ENCODE measurements around the gene LARP6. TPM values are rescaled to one million over a fixed set of nuclear protein-coding genes. Genes with fewer than 3 reads are reported as not detected.

The LARP6 gene
- total RNA-seq, 2 experiments from 2014 or later = not detected

DNA sequence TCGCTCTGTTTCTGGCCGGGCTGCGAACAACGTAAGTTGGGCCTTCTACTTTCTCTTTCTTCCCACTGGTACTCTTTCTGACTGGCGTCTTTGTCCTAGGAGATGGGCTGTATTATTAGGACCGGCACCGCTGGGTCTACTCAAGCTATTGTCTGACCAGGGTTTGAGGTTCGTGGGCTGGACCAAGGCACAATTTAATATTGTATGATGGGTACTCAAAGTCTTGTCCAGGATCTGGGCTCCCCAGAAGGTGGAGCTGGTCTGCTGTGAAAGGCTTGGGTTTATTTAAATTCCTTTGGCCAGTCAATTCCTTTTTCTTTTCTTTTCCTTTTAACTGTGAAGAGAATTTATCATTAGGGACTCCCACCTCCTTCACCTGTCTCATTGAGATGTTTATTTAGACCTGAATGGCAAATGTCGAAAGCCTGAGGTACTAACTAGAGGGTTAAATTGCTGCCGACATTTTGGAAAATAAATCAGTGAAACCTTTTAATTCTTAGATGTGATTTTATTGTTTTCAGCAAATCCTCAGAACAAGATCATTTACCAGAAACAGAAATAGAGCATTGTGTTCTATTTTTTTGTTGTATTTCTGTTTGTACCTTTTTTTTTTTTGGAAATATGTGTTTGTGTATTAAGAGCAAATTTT is 39.1 kb upstream of the LARP6 start:
- intact Hi-C loops (cut with micrococcal nuclease; ENCODE audit: unreplicated experiment) = no loop called here
- no peak for DNase-seq (ENCODE audit: low spot score)
- H3K79me2 ChIP-seq (ENCODE audit: insufficient read depth, low read depth, low read length) = no peaks in the 10 kb centered on the region
- H2AFZ ChIP-seq (ENCODE audit: low read length) = peak overlapping the region; percentile 44; the same call in 1 of the 2 replicates
- H3K9me2 ChIP-seq (ENCODE audit: insufficient read depth, low read length) = no peaks in the 10 kb centered on the region; the same call in 1 of the 2 replicates
- no peaks in the 10 kb centered on the region for H3K9me3 ChIP-seq (ENCODE audit: low read length)
- CTCF ChIA-PET (ENCODE audit: unreplicated experiment) = no interaction called here
- peak overlapping the region; percentile 43 for H3K4me3 ChIP-seq (ENCODE audit: low read depth, low read length, poor library complexity, severe bottlenecking)
- POLR2A ChIA-PET = interaction anchor here (0.6 kb wide), 1 partner anchor 1558 kb away, joined by 3 read pairs; no protein-coding TSS in a partner anchor
- BruUV-seq (replicated peaks) = no TSS peak
- H3K4me1 ChIP-seq (ENCODE audit: insufficient read depth, low read length, poor library complexity, severe bottlenecking) = peaks cover 4% of the 10 kb centered on the region
- no peak overlapping the region for H3K27ac ChIP-seq (ENCODE audit: low read depth, low read length, poor library complexity, severe bottlenecking)
- H3K4me2 ChIP-seq (ENCODE audit: low read length) = peak overlapping the region; percentile 37; the same call in 1 of the 2 replicates
- no peaks in the 10 kb centered on the region for H3K36me3 ChIP-seq (ENCODE audit: insufficient read depth, low read length)
- TF ChIP-seq EZH2phosphoT487 (IDR thresholded peaks at IDR 0.05; ENCODE audit: borderline replicate concordance, low read depth, low read length) = no peak
- 0 out of 2 replicates have a peak, but pooled peaks have one; percentile 16 for TF ChIP-seq CTCF (conservative IDR thresholded peaks at IDR 0.05; ENCODE audit: low read length)
- no peaks in the 10 kb centered on the region for H4K20me1 ChIP-seq (ENCODE audit: insufficient read depth, low read length)

DNA sequence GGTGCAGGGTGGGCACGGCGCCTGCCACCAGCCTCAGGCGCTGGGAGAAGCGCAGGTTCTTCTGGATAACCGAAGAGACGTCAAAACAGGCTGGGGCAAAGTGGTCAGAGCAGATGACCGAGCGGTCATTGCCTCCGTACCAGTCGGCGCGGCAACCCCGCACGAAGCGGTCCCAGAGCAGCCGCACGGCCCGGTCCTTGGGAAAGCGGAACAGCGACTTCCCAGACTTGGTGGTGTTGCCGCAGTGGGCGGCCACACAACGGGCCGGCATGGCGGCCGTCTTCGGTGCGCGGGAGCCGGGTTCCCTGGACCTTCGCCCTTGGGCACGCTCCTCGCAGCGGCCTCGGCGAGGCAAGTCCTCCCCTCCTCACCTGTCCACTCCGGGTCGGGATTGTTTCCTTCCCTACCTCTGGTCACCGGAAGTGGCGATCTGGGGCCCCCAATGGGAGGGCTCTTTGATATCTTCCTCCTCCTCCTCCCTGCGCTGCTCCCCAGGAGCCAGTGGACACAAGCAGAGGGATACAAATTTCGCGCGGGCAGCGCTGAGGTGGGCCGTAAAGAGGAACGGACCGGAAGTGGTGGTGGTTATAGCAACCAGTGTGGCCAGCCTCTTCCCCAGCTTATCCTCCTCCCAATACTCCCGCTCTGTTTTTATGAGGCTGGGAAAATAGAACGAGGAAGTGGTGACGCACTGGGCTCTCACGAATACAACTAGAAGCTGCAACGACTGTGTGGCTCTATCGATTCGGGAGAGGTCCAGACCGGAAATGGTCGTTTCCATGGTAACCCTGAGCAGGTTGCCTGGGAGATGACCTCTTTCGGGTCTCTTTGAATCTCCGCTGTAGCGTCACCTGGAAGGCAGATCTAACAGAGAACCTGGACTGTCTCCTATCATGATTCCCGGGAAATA is 38.3 kb upstream of the LARP6 start, which contains the start of the genes LRRC49 and THAP10:
Gene LRRC49 (plus strand): TSS at position 825 of the 910 bp plus-strand sequence. CDS start 69 bp downstream, at position 894.
Gene THAP10 (minus strand): TSS at position 432 of the 910 bp plus-strand sequence. CDS start 161 bp downstream, at position 271.
- H3K9me2 ChIP-seq (ENCODE audit: insufficient read depth, low read length) = no peaks in the 10 kb centered on the region; the same call in 1 of the 2 replicates
- POLR2A ChIA-PET = no interaction called here
- no TSS peak for BruUV-seq (replicated peaks)
- peak within 1 kb of the TSS; percentile 37; the same call in 1 of the 2 replicates for H3K4me2 ChIP-seq (ENCODE audit: low read length)
- peaks cover 4% of the 10 kb centered on the region for H3K4me1 ChIP-seq (ENCODE audit: insufficient read depth, low read length, poor library complexity, severe bottlenecking)
- intact Hi-C loops (cut with micrococcal nuclease; ENCODE audit: unreplicated experiment) = no loop called here
- peak within 1 kb of the TSS; percentile 43 for H3K4me3 ChIP-seq (ENCODE audit: low read depth, low read length, poor library complexity, severe bottlenecking)
- DNase-seq (ENCODE audit: low spot score) = peak; percentile 23
- TF ChIP-seq CTCF (conservative IDR thresholded peaks at IDR 0.05; ENCODE audit: low read length) (no peak), EZH2phosphoT487 (IDR thresholded peaks at IDR 0.05; ENCODE audit: borderline replicate concordance, low read depth, low read length) (no peak)
- H3K27ac ChIP-seq (ENCODE audit: low read depth, low read length, poor library complexity, severe bottlenecking) = no peak within 1 kb of the TSS
- H3K36me3 ChIP-seq (ENCODE audit: insufficient read depth, low read length) = no peaks in the 10 kb centered on the region
- CTCF ChIA-PET (ENCODE audit: unreplicated experiment) = no interaction called here
- H3K9me3 ChIP-seq (ENCODE audit: low read length) = no peaks in the 10 kb centered on the region
- H3K79me2 ChIP-seq (ENCODE audit: insufficient read depth, low read depth, low read length) = no peaks in the 10 kb centered on the region
- H4K20me1 ChIP-seq (ENCODE audit: insufficient read depth, low read length) = no peaks in the 10 kb centered on the region
- peak within 1 kb of the TSS; percentile 44 for H2AFZ ChIP-seq (ENCODE audit: low read length)
